ENCODE data around the gene TBC1D9B.
A peak's percentile ranks its signal among the peaks of the same experiment; 100 is the strongest.

DNA sequence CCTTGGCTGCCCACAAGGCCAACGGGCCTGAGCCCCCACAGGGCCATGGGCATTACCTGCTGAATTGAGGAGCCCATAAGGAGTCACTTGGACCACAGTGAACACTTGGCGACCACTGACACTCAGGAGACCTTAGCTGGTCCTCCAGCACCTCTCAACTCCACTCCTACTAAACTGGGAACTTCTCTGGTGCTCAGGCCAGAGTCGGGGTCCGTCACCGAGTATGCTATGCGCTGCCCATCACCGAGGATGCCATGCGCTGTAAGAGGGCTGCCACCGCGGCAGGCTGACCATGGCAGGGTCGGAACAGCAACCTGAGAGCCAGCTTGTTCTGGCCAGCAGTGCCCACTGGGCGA, 87.6 kb downstream of the TBC1D9B start:
- TF ChIP-seq NFYB (IDR thresholded peaks at IDR 0.05; ENCODE audit: extremely low read depth, insufficient read length) (no peak), NUFIP1 (IDR thresholded peaks at IDR 0.05; ENCODE audit: partially characterized antibody) (no peak), EZH2 (IDR thresholded peaks at IDR 0.05; ENCODE audit: borderline replicate concordance, low read depth, low read length) (no peak), FOXK1 (CRISPR knock-in tag; IDR thresholded peaks at IDR 0.05; ENCODE audit: borderline replicate concordance) (no peak), RAD21 (CRISPR knock-in tag; conservative IDR thresholded peaks at IDR 0.05 in 1 of 2, IDR thresholded peaks at IDR 0.05 in 1 of 2) (no peak), NFIX (CRISPR knock-in tag; IDR thresholded peaks at IDR 0.05; ENCODE audit: low read depth) (no peak), ERF (CRISPR knock-in tag; IDR thresholded peaks at IDR 0.05) (peak; percentile 77; the same call in 1 of the 2 replicates), NR1H2 (CRISPR knock-in tag; IDR thresholded peaks at IDR 0.05) (no peak), CBFB (CRISPR knock-in tag; IDR thresholded peaks at IDR 0.05) (no peak)
- TF ChIP-seq, protein P1, sequence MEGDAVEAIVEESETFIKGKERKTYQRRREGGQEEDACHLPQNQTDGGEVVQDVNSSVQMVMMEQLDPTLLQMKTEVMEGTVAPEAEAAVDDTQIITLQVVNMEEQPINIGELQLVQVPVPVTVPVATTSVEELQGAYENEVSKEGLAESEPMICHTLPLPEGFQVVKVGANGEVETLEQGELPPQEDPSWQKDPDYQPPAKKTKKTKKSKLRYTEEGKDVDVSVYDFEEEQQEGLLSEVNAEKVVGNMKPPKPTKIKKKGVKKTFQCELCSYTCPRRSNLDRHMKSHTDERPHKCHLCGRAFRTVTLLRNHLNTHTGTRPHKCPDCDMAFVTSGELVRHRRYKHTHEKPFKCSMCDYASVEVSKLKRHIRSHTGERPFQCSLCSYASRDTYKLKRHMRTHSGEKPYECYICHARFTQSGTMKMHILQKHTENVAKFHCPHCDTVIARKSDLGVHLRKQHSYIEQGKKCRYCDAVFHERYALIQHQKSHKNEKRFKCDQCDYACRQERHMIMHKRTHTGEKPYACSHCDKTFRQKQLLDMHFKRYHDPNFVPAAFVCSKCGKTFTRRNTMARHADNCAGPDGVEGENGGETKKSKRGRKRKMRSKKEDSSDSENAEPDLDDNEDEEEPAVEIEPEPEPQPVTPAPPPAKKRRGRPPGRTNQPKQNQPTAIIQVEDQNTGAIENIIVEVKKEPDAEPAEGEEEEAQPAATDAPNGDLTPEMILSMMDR (IDR thresholded peaks at IDR 0.05 in 2 of 3, conservative IDR thresholded peaks at IDR 0.05 in 1 of 3; ENCODE audit: insufficient read depth in 2 of 3, low read depth in 1 of 3, low read length in 3 of 3) = no peak
- TF ChIP-seq, protein P2, sequence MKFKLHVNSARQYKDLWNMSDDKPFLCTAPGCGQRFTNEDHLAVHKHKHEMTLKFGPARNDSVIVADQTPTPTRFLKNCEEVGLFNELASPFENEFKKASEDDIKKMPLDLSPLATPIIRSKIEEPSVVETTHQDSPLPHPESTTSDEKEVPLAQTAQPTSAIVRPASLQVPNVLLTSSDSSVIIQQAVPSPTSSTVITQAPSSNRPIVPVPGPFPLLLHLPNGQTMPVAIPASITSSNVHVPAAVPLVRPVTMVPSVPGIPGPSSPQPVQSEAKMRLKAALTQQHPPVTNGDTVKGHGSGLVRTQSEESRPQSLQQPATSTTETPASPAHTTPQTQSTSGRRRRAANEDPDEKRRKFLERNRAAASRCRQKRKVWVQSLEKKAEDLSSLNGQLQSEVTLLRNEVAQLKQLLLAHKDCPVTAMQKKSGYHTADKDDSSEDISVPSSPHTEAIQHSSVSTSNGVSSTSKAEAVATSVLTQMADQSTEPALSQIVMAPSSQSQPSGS (CRISPR knock-in tag; IDR thresholded peaks at IDR 0.05) = no peak

Data from K562 (cell line).